ENCODE data around the gene AFF3.

- TF ChIP-seq, protein P1, sequence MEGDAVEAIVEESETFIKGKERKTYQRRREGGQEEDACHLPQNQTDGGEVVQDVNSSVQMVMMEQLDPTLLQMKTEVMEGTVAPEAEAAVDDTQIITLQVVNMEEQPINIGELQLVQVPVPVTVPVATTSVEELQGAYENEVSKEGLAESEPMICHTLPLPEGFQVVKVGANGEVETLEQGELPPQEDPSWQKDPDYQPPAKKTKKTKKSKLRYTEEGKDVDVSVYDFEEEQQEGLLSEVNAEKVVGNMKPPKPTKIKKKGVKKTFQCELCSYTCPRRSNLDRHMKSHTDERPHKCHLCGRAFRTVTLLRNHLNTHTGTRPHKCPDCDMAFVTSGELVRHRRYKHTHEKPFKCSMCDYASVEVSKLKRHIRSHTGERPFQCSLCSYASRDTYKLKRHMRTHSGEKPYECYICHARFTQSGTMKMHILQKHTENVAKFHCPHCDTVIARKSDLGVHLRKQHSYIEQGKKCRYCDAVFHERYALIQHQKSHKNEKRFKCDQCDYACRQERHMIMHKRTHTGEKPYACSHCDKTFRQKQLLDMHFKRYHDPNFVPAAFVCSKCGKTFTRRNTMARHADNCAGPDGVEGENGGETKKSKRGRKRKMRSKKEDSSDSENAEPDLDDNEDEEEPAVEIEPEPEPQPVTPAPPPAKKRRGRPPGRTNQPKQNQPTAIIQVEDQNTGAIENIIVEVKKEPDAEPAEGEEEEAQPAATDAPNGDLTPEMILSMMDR (IDR thresholded peaks at IDR 0.05), result no peak
- TF ChIP-seq POLR2A (IDR thresholded peaks at IDR 0.05), result no peak
Measured at GRCh38 chr2:99890568-99891427, 251.6 kb downstream of the AFF3 start.

Data from uterus (tissue), 2 donors.